Right lobe of liver (tissue), 4 donors: ENCODE data around the gene SQSTM1.

ENCODE experiments used
- POLR2A ChIP-seq: fragments of 450-650 bp; IDR thresholded peaks from one replicate; pipeline ENCODE4 v1.6.1; 2017; ENCODE audit warnings: antibody characterized with exemption, mild to moderate bottlenecking
- TF ChIP-seq, protein P1 (sequence below), 4 donors: fragments of 200-600 bp in 3 of 4; fragments of 450-650 bp in 1 of 4; IDR thresholded peaks; one replicate each; pipeline versions ENCODE4 v1.5.1 to v1.8.0; 2016 to 2022; ENCODE audit warnings: antibody characterized with exemption in 4 of 4, mild to moderate bottlenecking in 2 of 4
- donor health status: DM: no; HTN: no; CAD: no.
- donor health status: DM: no; HTN: no; CAD: no.
- donor health status: DM: no; HTN: yes; CAD: no.

DNA sequence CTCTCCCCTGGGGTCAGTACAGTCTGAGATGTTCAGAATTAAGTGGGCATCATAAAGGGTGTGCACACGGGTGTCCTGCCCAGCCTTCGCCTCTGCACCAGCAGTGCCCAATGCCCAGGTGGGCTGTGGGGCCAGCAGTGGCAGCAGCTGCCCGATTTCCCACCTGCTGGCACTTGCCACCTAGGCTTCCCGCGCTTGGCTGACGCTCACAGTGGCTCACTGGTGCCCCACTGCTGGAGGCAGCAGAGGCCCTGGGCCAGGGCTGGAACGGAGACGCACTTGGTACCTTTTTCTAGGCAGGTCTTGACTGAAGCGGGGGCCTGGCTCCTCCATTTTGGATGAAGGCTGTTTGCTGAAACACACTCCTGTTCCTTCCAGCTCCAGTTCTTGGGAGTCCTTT is 20.9 kb downstream of the SQSTM1 start:
- TF ChIP-seq, protein P1, sequence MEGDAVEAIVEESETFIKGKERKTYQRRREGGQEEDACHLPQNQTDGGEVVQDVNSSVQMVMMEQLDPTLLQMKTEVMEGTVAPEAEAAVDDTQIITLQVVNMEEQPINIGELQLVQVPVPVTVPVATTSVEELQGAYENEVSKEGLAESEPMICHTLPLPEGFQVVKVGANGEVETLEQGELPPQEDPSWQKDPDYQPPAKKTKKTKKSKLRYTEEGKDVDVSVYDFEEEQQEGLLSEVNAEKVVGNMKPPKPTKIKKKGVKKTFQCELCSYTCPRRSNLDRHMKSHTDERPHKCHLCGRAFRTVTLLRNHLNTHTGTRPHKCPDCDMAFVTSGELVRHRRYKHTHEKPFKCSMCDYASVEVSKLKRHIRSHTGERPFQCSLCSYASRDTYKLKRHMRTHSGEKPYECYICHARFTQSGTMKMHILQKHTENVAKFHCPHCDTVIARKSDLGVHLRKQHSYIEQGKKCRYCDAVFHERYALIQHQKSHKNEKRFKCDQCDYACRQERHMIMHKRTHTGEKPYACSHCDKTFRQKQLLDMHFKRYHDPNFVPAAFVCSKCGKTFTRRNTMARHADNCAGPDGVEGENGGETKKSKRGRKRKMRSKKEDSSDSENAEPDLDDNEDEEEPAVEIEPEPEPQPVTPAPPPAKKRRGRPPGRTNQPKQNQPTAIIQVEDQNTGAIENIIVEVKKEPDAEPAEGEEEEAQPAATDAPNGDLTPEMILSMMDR (IDR thresholded peaks at IDR 0.05) = no peak
- TF ChIP-seq POLR2A = no peak
